Ascending aorta (tissue), 2 donors: ENCODE data around the gene RANGAP1. TPM values are rescaled to one million over a fixed set of nuclear protein-coding genes. Genes with fewer than 3 reads are reported as not detected.

ENCODE experiments used
- DNase-seq, 2 donors: peaks; one replicate each; pipeline ENCODE4 v3.0.0-alpha.2; 2019; ENCODE audit warnings: low spot score in 2 of 2
- H3K27ac ChIP-seq, 2 donors: fragments of 200-600 bp; sonication (generic); one replicate each; pipeline ENCODE4 v1.5.1; 2016 to 2017; ENCODE audit warnings: mild to moderate bottlenecking in 1 of 2
- H3K27me3 ChIP-seq: fragments of 200-600 bp; sonication (generic); one replicate; pipeline ENCODE4 v1.5.1; 2017
- H3K36me3 ChIP-seq, 2 donors: fragments of 200-600 bp; sonication (generic); one replicate each; pipeline ENCODE4 v1.5.1; 2016
- H3K4me1 ChIP-seq, 2 donors: fragments of 200-600 bp; sonication (generic); one replicate each; pipeline ENCODE4 v1.5.1; 2016 to 2017; ENCODE audit warnings: mild to moderate bottlenecking in 1 of 2
- H3K4me3 ChIP-seq, 2 donors: fragments of 200-600 bp; sonication (generic); one replicate each; pipeline ENCODE4 v1.5.1; 2016 to 2017; ENCODE audit warnings: mild to moderate bottlenecking in 1 of 2
- H3K9me3 ChIP-seq, 2 donors: fragments of 200-600 bp; sonication (generic); one replicate each; pipeline ENCODE4 v1.5.1; 2016
- intact Hi-C: fragments of 100-400 bp; cut with DNase I; formaldehyde crosslinking; loops from one replicate; pipeline ENCODE4 v1.15.1; 2023
- total RNA-seq: library from RNA; depleted of rRNA; stranded (reverse); fragments of >200 nt; gene quantifications from one replicate; pipeline ENCODE4 v1.1.0, GENCODE V29; 2016
- TF ChIP-seq, protein P1 (sequence below), 3 experiments: fragments of 200-600 bp in 2 of 3; fragments of 450-650 bp in 1 of 3; sonication (generic) in 2 of 3; IDR thresholded peaks; one replicate each; pipeline ENCODE4 v1.5.1; 2016 to 2019; ENCODE audit warnings: antibody characterized with exemption in 3 of 3, mild to moderate bottlenecking in 1 of 3, moderate library complexity in 1 of 3

Gene RANGAP1
- total RNA-seq, 1 donor from 2014 or later = 49.8 TPM

DNA sequence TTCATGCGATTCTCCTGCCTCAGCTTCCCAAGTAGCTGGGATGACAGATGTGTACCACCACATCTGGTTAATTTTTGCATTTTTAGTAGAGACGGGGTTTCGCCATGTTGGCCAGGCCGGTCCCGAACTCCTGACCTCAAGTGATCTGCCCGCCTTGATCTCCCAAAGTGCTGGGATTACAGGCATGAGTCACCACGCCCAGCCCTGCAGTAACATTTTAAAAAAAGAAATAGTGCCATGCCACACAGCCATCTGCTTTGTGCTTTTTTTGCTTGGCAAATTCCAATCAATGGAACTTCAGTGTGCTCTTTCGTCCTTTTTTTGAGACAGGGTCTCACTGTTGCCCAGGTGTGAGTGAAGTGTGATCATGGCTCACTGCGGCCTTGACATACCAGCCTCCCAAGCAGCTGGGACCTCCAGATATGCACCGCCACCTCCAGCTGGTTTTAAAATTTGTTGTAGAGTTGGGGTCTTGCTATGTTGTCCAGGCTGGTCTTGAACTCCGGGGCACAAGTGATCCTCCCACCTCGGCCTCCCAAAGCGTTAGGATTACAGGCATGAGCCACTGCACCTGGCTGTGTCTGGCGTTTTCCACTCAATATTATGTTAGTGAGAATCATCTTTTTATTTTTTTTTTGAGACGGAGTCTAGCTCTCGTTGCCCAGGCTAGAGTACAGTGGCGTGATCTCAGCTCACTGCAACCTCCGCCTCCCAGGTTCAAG is 43.4 kb downstream of the RANGAP1 start:
- no peak for DNase-seq
- TF ChIP-seq, protein P1, sequence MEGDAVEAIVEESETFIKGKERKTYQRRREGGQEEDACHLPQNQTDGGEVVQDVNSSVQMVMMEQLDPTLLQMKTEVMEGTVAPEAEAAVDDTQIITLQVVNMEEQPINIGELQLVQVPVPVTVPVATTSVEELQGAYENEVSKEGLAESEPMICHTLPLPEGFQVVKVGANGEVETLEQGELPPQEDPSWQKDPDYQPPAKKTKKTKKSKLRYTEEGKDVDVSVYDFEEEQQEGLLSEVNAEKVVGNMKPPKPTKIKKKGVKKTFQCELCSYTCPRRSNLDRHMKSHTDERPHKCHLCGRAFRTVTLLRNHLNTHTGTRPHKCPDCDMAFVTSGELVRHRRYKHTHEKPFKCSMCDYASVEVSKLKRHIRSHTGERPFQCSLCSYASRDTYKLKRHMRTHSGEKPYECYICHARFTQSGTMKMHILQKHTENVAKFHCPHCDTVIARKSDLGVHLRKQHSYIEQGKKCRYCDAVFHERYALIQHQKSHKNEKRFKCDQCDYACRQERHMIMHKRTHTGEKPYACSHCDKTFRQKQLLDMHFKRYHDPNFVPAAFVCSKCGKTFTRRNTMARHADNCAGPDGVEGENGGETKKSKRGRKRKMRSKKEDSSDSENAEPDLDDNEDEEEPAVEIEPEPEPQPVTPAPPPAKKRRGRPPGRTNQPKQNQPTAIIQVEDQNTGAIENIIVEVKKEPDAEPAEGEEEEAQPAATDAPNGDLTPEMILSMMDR (IDR thresholded peaks at IDR 0.05) = no peak

DNA sequence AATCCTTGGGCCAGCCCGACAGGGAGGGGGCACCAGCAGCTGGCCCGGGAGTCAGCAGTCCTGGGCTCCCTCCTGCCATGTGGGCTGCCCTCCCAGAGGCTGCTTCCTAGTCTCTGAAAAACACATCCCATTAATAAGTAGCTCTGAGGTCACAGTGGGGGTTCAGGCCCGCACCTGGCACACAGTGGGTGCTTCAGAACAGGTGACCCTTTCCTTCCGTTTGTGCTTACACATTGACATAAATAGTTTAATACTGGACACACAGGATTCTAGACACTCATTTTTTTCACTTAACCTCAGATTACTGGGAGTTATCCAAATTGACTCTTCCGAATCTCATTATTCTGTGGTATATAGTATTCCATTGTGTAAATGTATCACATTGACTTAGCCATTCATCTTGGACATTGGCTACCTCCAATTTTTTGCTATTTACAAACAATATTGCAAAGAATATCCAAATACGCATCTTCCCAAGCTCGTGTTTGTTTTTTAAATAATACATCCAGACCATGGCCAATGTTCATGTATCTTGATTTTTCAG is 44.8 kb downstream of the RANGAP1 start:
- no peaks in the 10 kb centered on the region for H3K27me3 ChIP-seq
- no peak overlapping the region for H3K27ac ChIP-seq
- TF ChIP-seq, protein P1 (IDR thresholded peaks at IDR 0.05) = no peak
- peaks cover 9 to 11% of the 10 kb centered on the region in 2 donors for H3K36me3 ChIP-seq
- H3K4me1 ChIP-seq = peaks cover 4 to 5% of the 10 kb centered on the region in 2 donors
- DNase-seq = no peak
- intact Hi-C loops = no loop called here
- no peak overlapping the region for H3K4me3 ChIP-seq
- no peaks in the 10 kb centered on the region for H3K9me3 ChIP-seq

More for the DNA sequence above, 43.4 kb downstream of the RANGAP1 start:
- H3K27ac ChIP-seq = no peak overlapping the region
- H3K27me3 ChIP-seq = no peaks in the 10 kb centered on the region
- intact Hi-C loops = no loop called here
- H3K4me3 ChIP-seq = no peak overlapping the region
- peaks cover 0 to 5% of the 10 kb centered on the region in 2 donors for H3K4me1 ChIP-seq
- peaks cover 20 to 22% of the 10 kb centered on the region in 2 donors for H3K36me3 ChIP-seq
- H3K9me3 ChIP-seq = no peaks in the 10 kb centered on the region

DNA sequence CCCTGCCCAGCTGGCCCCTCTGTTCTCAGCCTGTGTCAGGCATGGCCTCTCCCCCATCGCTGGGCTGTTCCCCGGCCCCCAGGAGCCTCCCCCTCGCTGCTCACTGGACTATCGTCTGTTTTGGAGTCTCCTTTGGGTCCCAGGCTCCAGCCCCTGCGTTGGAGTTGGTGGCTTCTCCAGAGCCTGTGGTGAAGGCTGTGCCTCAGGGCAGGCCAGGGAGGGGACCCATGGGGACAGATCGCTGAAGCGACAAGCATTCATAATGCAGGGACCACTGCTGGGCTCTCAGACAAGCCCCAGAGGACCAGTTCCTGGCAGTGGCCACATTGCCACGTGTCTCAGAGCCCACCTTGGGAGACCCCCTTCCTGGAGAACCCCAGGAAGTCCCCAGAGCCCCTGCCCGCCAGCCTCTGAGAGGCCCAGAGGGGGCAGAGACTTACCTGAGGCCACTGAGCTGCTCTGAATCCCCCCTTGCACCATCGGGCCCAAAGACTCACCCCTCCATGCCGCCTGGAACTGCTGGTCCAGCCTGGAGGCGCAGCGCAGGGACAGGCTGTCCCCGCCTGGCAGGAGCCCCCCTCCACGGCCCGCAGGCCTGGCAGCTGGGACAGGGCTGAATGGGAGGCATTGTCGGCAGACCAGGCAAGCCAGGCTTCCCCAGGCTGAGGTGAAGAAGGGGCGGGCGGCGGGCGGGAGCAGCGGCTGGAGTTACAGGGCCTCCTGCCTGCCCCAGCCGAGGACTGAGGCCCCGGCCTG is 45.4 kb downstream of the RANGAP1 start, which contains the start of gene CHADL:
Gene CHADL, minus strand, starts transcription at position 555 of the 756 bp plus-strand sequence. Its CDS starts 50 bp downstream, at position 505.
- TF ChIP-seq, protein P1 (IDR thresholded peaks at IDR 0.05) = no peak
- intact Hi-C loops = no loop called here
- Histone ChIP-seq H3K4me1 (peaks cover 4 to 5% of the 10 kb centered on the region in 2 donors), H3K4me3 (no peak within 1 kb of the TSS), H3K27ac (no peak within 1 kb of the TSS), H3K9me3 (no peaks in the 10 kb centered on the region), H3K36me3 (peaks cover 2 to 5% of the 10 kb centered on the region in 2 donors), H3K27me3 (no peaks in the 10 kb centered on the region)
- no peak for DNase-seq

DNA sequence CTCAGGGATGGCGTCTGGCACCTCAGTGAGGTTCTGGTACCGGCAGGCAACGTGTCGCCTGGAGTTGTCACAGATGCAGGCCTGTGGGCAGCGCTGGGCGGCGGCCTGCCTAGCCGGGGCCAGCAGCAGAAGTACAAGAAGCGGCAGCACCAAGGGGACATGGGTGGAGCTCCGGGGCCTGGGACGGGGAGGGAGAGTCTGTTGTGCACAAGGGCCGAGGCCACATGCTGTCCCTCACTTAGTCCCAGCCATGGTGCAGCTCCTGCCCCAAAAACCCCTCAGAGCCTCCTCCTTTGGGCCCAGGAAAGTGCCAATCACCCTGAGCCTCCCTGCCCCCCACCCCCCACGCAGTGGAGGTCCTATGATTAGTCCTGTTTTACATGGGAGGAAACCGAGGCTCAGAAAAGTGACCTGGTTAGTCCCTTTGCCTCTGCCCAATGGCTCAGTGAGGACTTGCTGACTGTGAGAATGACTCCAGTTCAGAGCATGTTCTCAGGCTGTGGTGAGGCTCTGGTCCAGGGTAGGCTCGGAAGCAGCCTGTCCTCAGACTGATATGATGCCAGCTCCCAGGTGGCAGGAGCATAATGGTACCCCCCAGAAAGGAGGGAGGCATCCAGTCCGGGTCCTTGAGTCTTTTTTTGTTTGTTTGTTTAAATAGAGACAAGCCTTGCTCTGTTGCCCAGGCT is 46.4 kb downstream of the RANGAP1 start:
- Histone ChIP-seq H3K27ac (no peak overlapping the region), H3K27me3 (no peaks in the 10 kb centered on the region), H3K36me3 (no peaks in the 10 kb centered on the region), H3K9me3 (no peaks in the 10 kb centered on the region), H3K4me1 (peaks cover 4 to 5% of the 10 kb centered on the region in 2 donors), H3K4me3 (no peak overlapping the region)
- TF ChIP-seq, protein P1 (IDR thresholded peaks at IDR 0.05) = no peak
- intact Hi-C loops = no loop called here
- DNase-seq = no peak
